HepG2 (cell line): ENCODE data around the gene ALDH4A1. TPM values are rescaled to one million over a fixed set of nuclear protein-coding genes. Genes with fewer than 3 reads are reported as not detected.

Experiments used
- ATAC-seq: fragments of 200-7000 bp; cut with Tn5 transposase; 3 replicates; pipeline ENCODE4 v1.9.1; 2020; ENCODE audit warnings: mild to moderate bottlenecking, moderate library complexity
- BruUV-seq: library from RNA; stranded (reverse); fragments of 400-500 nt; replicated peaks from 2 replicates; lab custom pipeline; 2021; lab: Mats Ljungman, UMichigan
- CTCF ChIA-PET: fragments of 300-600 bp; formaldehyde crosslinking; extraction: SDS; loops from one replicate; lab custom pipeline; 2021; ENCODE audit warnings: low total read pairs, inconsistent platforms, low intra/inter-chr PET ratio; lab: Yijun Ruan, JAX
- POLR2A ChIA-PET: fragments of 350-600 bp; sonication (Branson Sonifier 250); formaldehyde crosslinking; loops from one replicate; lab custom pipeline; 2020; ENCODE audit warnings: antibody characterized with exemption, inconsistent platforms; lab: Yijun Ruan, JAX
- DNase-seq: peaks from one replicate; pipeline ENCODE4 v3.0.0-alpha.2; 2015; ENCODE audit warnings: low spot score
- FAIRE-seq: peaks from 3 replicates; lab custom pipeline; 2011; peaks lifted over from hg19 to GRCh38; lab: Jason Lieb, UNC
- H2AFZ ChIP-seq: one replicate; pipeline ENCODE4 v1.6.1; 2011; ENCODE audit warnings: low read length, inconsistent platforms
- H3K27ac ChIP-seq: fragments of 300-600 bp; 3 replicates; pipeline ENCODE4 v1.8.0; 2011; ENCODE audit warnings: mixed run types, mild to moderate bottlenecking, mixed read lengths, low read length, inconsistent platforms; ENCODE audit not compliant: insufficient read depth; ENCODE audit errors: extremely low read length
- H3K27me3 ChIP-seq, 2 experiments: fragments of 200-600 bp in 1 of 2; 2 replicates in 1 of 2; 3 replicates in 1 of 2; pipeline versions ENCODE4 v1.6.0 to v1.8.0; 2011; ENCODE audit warnings: low read length in 2 of 2, mild to moderate bottlenecking in 2 of 2, moderate library complexity in 2 of 2, inconsistent platforms in 1 of 2; ENCODE audit not compliant: insufficient read depth in 2 of 2, control insufficient read depth in 1 of 2
- H3K36me3 ChIP-seq, 2 experiments: fragments of 200-600 bp in 1 of 2; replicated peaks in 1 of 2; 2 replicates in 1 of 2; 3 replicates in 1 of 2; pipeline versions ENCODE4 v1.5.1 to v1.8.0; 2011; ENCODE audit warnings: low read length in 2 of 2, inconsistent platforms in 1 of 2; ENCODE audit not compliant: insufficient read depth in 2 of 2, control insufficient read depth in 1 of 2
- H3K4me1 ChIP-seq: 2 replicates; pipeline ENCODE4 v1.5.1; 2012; ENCODE audit warnings: low read length, inconsistent platforms; ENCODE audit not compliant: insufficient read depth
- H3K4me2 ChIP-seq: 2 replicates; pipeline ENCODE4 v1.6.0; 2011; ENCODE audit warnings: low read depth, low read length, inconsistent platforms
- H3K4me3 ChIP-seq, 3 experiments: fragments of 200-600 bp in 1 of 3; sonication (generic), shearing (Covaris generic) in 1 of 3; replicated peaks in 1 of 3; 2 replicates each; pipeline ENCODE4 v1.5.1; 2011 to 2016; ENCODE audit warnings: low read length in 3 of 3, inconsistent platforms in 2 of 3, low read depth in 2 of 3, mild to moderate bottlenecking in 2 of 3, control low read depth in 1 of 3, mixed read lengths in 1 of 3; ENCODE audit not compliant: insufficient read depth in 1 of 3
- H3K79me2 ChIP-seq: one replicate; pipeline ENCODE4 v1.6.1; 2011; ENCODE audit warnings: low read length, inconsistent platforms; ENCODE audit not compliant: insufficient read depth
- H3K9ac ChIP-seq: 2 replicates; pipeline ENCODE4 v1.6.0; 2011; ENCODE audit warnings: mild to moderate bottlenecking, low read depth, low read length, inconsistent platforms; ENCODE audit not compliant: insufficient read depth
- H3K9me3 ChIP-seq: 2 replicates; pipeline ENCODE4 v1.5.1; 2012; ENCODE audit warnings: mild to moderate bottlenecking, low read length
- H4K20me1 ChIP-seq: 2 replicates; pipeline ENCODE4 v1.6.0; 2011; ENCODE audit warnings: inconsistent platforms, mild to moderate bottlenecking, low read length, moderate library complexity; ENCODE audit not compliant: insufficient read depth
- ARNT2 ChIP-seq: sonication (generic); formaldehyde crosslinking; IDR thresholded peaks from 2 replicates; pipeline ENCODE4 v1.8.0; 2022; ENCODE audit warnings: mild to moderate bottlenecking, low read depth, missing genetic modification reagents, moderate library complexity
- ATF7 ChIP-seq, 2 experiments: fragments of 450-650 bp in 1 of 2; sonication (generic) in 1 of 2; formaldehyde crosslinking in 1 of 2; IDR thresholded peaks; 2 replicates each; pipeline versions ENCODE4 v1.4.0 to v1.6.1; 2016 to 2020; ENCODE audit warnings: antibody characterized with exemption in 1 of 2, mild to moderate bottlenecking in 1 of 2, missing genetic modification reagents in 1 of 2
- GABPA ChIP-seq, 2 experiments: IDR thresholded peaks; 2 replicates each; pipeline ENCODE4 v1.6.1; 2011 to 2016; ENCODE audit warnings: low read depth in 2 of 2, low read length in 1 of 2, missing biosample characterization in 1 of 2, missing genetic modification characterization in 1 of 2
- HMGXB4 ChIP-seq, 2 experiments: sonication (generic) in 1 of 2; formaldehyde crosslinking in 1 of 2; IDR thresholded peaks; 2 replicates each; pipeline versions ENCODE4 v1.4.0 to v1.6.1; 2018 to 2020; ENCODE audit warnings: missing genetic modification reagents in 2 of 2, borderline replicate concordance in 1 of 2, low read depth in 1 of 2, mild to moderate bottlenecking in 1 of 2, missing biosample characterization in 1 of 2
- NR2C2 ChIP-seq: sonication (generic); formaldehyde crosslinking; IDR thresholded peaks from 2 replicates; pipeline ENCODE4 v1.4.0; 2020; ENCODE audit warnings: missing genetic modification reagents, mild to moderate bottlenecking, moderate library complexity, borderline replicate concordance
- PAF1 ChIP-seq: IDR thresholded peaks from 2 replicates; pipeline ENCODE4 v1.6.1; 2016; ENCODE audit warnings: missing genetic modification reagents, missing compliant biosample characterization
- RBAK ChIP-seq: sonication (generic); formaldehyde crosslinking; IDR thresholded peaks from 2 replicates; pipeline ENCODE4 v1.5.1; 2020; ENCODE audit warnings: mild to moderate bottlenecking, missing genetic modification reagents
- SOX6 ChIP-seq, 2 experiments: fragments of 450-650 bp in 1 of 2; sonication (generic) in 1 of 2; formaldehyde crosslinking in 1 of 2; IDR thresholded peaks; 2 replicates each; pipeline versions ENCODE4 v1.4.0 to v1.6.1; 2017 to 2020; ENCODE audit warnings: antibody characterized with exemption in 1 of 2, mild to moderate bottlenecking in 1 of 2, missing genetic modification reagents in 1 of 2
- ZFP41 ChIP-seq: sonication (generic); formaldehyde crosslinking; IDR thresholded peaks from 2 replicates; pipeline ENCODE4 v1.4.0; 2020; ENCODE audit warnings: mild to moderate bottlenecking, missing genetic modification reagents, borderline replicate concordance
- ZNF251 ChIP-seq: sonication (generic); formaldehyde crosslinking; IDR thresholded peaks from 2 replicates; pipeline ENCODE4 v1.9.0; 2021; ENCODE audit warnings: mild to moderate bottlenecking, missing genetic modification reagents
- ZNF343 ChIP-seq: sonication (generic); formaldehyde crosslinking; IDR thresholded peaks from 2 replicates; pipeline ENCODE4 v1.4.0; 2020; ENCODE audit warnings: mild to moderate bottlenecking, missing genetic modification reagents
- WGBS: methylation state at CpG from one replicate; pipeline ENCODE4 v1.1.6; 2017; ENCODE audit warnings: low lambda C conversion rate; 5-methylcytosine and 5-hydroxymethylcytosine counted together
- in situ Hi-C: cut with HindIII; loops from 2 replicates; pipeline ENCODE4 v1.10.0; 2017; ENCODE audit warnings: low pct_unique_long_range_greater_than_20kb; ENCODE audit not compliant: extremely low pct_ligation_motif_present
- intact Hi-C: fragments of 100-400 bp; cut with micrococcal nuclease; formaldehyde crosslinking; loops from one replicate; pipeline ENCODE4 v1.10.0; 2022; ENCODE audit not compliant: unreplicated experiment
- polyA plus RNA-seq, 8 experiments: library from polyadenylated mRNA; depleted of rRNA in 3 of 8; stranded (reverse) in 7 of 8; unstranded in 1 of 8; fragments of >200 nt; fragmentation: Illumina TruSeq in 4 of 8; extraction: Trizol in 4 of 8; gene quantifications; 2 replicates each; pipeline versions ENCODE4 v1.2.1 to v1.2.3, GENCODE V29; 2011 to 2016; ENCODE audit warnings: low read depth in 4 of 8, missing spikeins in 1 of 8, mixed read lengths in 1 of 8; ENCODE audit not compliant: insufficient read depth in 1 of 8
- total RNA-seq, 5 experiments: library from RNA; depleted of rRNA; stranded (reverse); fragments of >200 nt; fragmentation: Illumina TruSeq; extraction: Trizol; gene quantifications; 2 replicates each; pipeline ENCODE4 v1.2.3, GENCODE V29; 2016; ENCODE audit warnings: low read depth in 1 of 5

Gene ALDH4A1
- total and polyA plus RNA-seq, 2 of the 13 experiments (the other 11 are each of a cell fraction or from before 2014, with no cell fraction given), result 76.4 to 240 TPM

- TF ChIP-seq ARNT2 (peak; percentile 11; the same call in 1 of the 2 replicates), ZNF251 (CRISPR knock-in tag) (no peak), SOX6 (IDR thresholded peaks at IDR 0.05) (no peak), SOX6 (CRISPR knock-in tag; IDR thresholded peaks at IDR 0.05) (no peak), HMGXB4 (CRISPR knock-in tag; IDR thresholded peaks at IDR 0.05; ENCODE audit: borderline replicate concordance in 1 of 2, low read depth in 1 of 2) (no peak), PAF1 (CRISPR knock-in tag) (no peak), NR2C2 (CRISPR knock-in tag) (no peak), ZFP41 (no peak), GABPA (IDR thresholded peaks at IDR 0.05; ENCODE audit: low read depth, low read length) (no peak), GABPA (CRISPR knock-in tag; IDR thresholded peaks at IDR 0.05; ENCODE audit: low read depth) (no peak), ZNF343 (CRISPR knock-in tag) (no peak)
These were observed 34.1 kb upstream of the ALDH4A1 start (continued) for GRCh38 chr1:18936471-18936813.

GRCh38 chr1:18934205-18935000, 32.0 kb upstream of the ALDH4A1 start:
- peaks cover 51% of the 10 kb centered on the region for H3K4me1 ChIP-seq
- peaks cover 24% of the 10 kb centered on the region for H3K79me2 ChIP-seq
- WGBS, result 82% methylated on average over 14 of the region's 14 CpGs
- CTCF ChIA-PET, result no interaction called here
- in situ Hi-C loops (no loop called here), intact Hi-C loops (no loop called here)
- H3K4me3 ChIP-seq, result no peak overlapping the region
- no peak overlapping the region for H3K27ac ChIP-seq
- POLR2A ChIA-PET, result no interaction called here
- H3K27me3 ChIP-seq, result no peaks in the 10 kb centered on the region
- H2AFZ ChIP-seq, result no peak overlapping the region
- BruUV-seq, result no TSS peak
- ATAC-seq (no peak), FAIRE-seq (no peak), DNase-seq (no peak)
- H3K9ac ChIP-seq, result no peak overlapping the region
- no peaks in the 10 kb centered on the region for H3K9me3 ChIP-seq
- no peak overlapping the region for H3K4me2 ChIP-seq
- TF ChIP-seq ATF7 (IDR thresholded peaks at IDR 0.05) (peak; percentile 43; the same call in 1 of the 2 replicates), ATF7 (CRISPR knock-in tag; IDR thresholded peaks at IDR 0.05) (no peak), RBAK (CRISPR knock-in tag) (no peak)
- no peaks in the 10 kb centered on the region for H3K36me3 ChIP-seq
- peaks cover 16% of the 10 kb centered on the region for H4K20me1 ChIP-seq
